Duodenal mucosa (tissue), 2 donors: ENCODE measurements around the gene LILRB2.
"Not testable (repeated sequence)": the region's sequence is repeated elsewhere in the genome, so short reads cannot be mapped to it uniquely, and the experiment has no call there.

ENCODE experiments used
- H3K27ac ChIP-seq: one replicate; pipeline ENCODE4 v1.7.0; 2013; ENCODE audit warnings: low read depth, low read length
- H3K27me3 ChIP-seq, 2 donors: one replicate each; pipeline ENCODE4 v1.7.0; 2013; ENCODE audit warnings: low read length in 2 of 2, control low read depth in 1 of 2; ENCODE audit not compliant: insufficient read depth in 2 of 2, control insufficient read depth in 1 of 2
- H3K36me3 ChIP-seq, 2 donors: one replicate each; pipeline ENCODE4 v1.7.0; 2013; ENCODE audit warnings: low read length in 2 of 2, control low read depth in 1 of 2; ENCODE audit not compliant: insufficient read depth in 2 of 2, control insufficient read depth in 1 of 2
- H3K4me1 ChIP-seq, 2 donors: one replicate each; pipeline ENCODE4 v1.7.0; 2013; ENCODE audit warnings: low read length in 2 of 2, control low read depth in 1 of 2; ENCODE audit not compliant: insufficient read depth in 2 of 2, control insufficient read depth in 1 of 2
- H3K4me3 ChIP-seq, 2 donors: one replicate each; pipeline ENCODE4 v1.7.0; 2013; ENCODE audit warnings: low read length in 2 of 2, low read depth in 1 of 2
- H3K9ac ChIP-seq, 2 donors: one replicate each; pipeline ENCODE4 v1.7.0; 2013; ENCODE audit warnings: low read length in 2 of 2, low read depth in 1 of 2
- H3K9me3 ChIP-seq, 2 donors: one replicate each; pipeline ENCODE4 v1.7.0; 2013; ENCODE audit warnings: low read length in 2 of 2, control low read depth in 1 of 2; ENCODE audit not compliant: control insufficient read depth in 1 of 2

Gene LILRB2

DNA sequence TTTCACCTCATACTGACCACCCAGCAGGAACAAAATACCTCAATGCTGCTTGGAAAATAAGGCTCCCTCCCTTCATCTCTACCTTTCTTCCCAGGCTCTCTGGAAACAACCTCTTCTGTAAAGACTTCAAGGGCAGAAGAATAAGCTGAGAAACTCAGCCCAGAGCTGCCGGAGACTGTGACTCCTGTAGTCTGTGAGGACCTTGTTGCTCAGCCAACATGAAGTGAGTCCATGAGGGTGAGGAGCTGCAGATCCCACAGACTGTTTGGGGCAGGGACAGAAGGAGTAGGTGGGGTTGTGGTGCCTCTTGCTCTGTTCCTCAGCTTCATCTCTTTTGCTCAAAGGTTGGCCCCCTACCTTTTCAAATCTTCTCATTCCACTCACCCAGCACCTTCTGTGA, 24.2 kb upstream of the LILRB2 start:
- Histone ChIP-seq H3K36me3 (no peaks in the 10 kb centered on the region), H3K9me3 (no peaks in the 10 kb centered on the region), H3K4me1 (peaks cover 0 to 5% of the 10 kb centered on the region in 2 donors), H3K9ac (no peak overlapping the region), H3K4me3 (no peak overlapping the region), H3K27me3 (no peaks in the 10 kb centered on the region), H3K27ac (no peak overlapping the region)

DNA sequence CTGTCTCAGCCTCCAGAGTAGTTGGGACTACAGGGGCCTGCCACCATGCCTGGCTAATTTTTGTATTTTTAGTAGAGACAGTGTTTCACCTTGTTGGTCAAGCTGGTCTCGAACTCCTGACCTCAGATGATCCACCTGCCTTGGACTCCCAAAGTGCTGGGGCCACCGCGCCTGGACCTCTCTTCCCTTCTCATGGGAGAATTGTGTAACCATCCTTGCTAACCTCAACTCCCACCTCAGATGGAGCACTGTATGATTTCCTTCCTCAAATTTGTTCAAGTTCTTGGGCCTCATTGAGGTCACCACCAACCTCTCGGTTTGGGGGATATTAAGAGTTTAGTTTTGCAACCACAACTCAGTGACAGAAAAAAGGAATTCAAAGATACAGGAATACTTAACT, 21.3 kb upstream of the LILRB2 start:
- H3K27ac ChIP-seq = no peak overlapping the region
- H3K36me3 ChIP-seq = no peaks in the 10 kb centered on the region

DNA sequence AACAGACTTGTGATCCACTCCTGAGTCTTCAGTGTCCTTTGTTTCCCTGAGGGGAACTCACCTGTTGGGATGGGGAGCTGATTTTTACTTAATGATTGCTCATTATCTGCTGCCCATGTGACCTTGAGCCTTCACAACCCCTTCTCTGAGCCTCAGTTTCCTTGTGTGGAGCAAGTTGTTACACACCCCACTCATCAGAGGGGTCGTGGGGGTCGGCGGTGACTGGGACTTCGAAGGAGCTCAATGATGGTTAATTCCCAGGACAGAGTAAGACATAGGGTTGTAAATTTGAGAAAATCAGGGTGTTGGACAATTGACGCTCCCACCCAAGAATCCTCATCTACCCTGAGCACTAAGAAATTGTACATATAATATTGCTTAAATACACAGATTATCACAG, 18.6 kb upstream of the LILRB2 start:
- no peak overlapping the region for H3K9ac ChIP-seq
- H3K4me1 ChIP-seq = peaks cover 0 to 5% of the 10 kb centered on the region in 2 donors
- H3K36me3 ChIP-seq = no peaks in the 10 kb centered on the region
- no peak overlapping the region for H3K4me3 ChIP-seq
- no peak overlapping the region for H3K27ac ChIP-seq
- no peaks in the 10 kb centered on the region for H3K27me3 ChIP-seq
- H3K9me3 ChIP-seq = no peaks in the 10 kb centered on the region

More for the DNA sequence above, 21.3 kb upstream of the LILRB2 start:
- no peaks in the 10 kb centered on the region for H3K27me3 ChIP-seq
- peaks cover 0 to 5% of the 10 kb centered on the region in 2 donors for H3K4me1 ChIP-seq
- no peak overlapping the region for H3K4me3 ChIP-seq
- no peaks in the 10 kb centered on the region for H3K9me3 ChIP-seq
- H3K9ac ChIP-seq = no peak overlapping the region

DNA sequence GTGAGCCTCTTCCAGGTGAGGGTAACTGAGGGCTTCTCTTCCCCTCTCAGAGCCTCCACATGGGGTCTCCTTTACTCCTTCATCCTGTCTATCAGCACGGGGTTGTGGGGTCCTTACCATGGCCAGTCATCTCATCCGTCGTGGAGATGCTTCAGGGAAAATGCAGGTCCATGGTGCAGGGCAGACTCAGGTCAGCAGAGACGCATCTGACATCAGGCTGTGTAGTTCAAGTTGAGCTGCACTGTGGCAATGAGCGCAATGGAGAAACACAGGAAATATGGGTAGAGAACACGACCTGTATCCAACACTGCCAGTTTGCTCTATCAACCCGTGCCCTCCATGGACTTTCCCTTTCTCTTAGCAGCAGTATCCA, 18.2 kb upstream of the LILRB2 start:
- Histone ChIP-seq H3K27ac (no peak overlapping the region), H3K9ac (no peak overlapping the region), H3K27me3 (no peaks in the 10 kb centered on the region), H3K9me3 (no peaks in the 10 kb centered on the region), H3K4me3 (no peak overlapping the region), H3K4me1 (peaks cover 0 to 1% of the 10 kb centered on the region in 2 donors), H3K36me3 (no peaks in the 10 kb centered on the region)

DNA sequence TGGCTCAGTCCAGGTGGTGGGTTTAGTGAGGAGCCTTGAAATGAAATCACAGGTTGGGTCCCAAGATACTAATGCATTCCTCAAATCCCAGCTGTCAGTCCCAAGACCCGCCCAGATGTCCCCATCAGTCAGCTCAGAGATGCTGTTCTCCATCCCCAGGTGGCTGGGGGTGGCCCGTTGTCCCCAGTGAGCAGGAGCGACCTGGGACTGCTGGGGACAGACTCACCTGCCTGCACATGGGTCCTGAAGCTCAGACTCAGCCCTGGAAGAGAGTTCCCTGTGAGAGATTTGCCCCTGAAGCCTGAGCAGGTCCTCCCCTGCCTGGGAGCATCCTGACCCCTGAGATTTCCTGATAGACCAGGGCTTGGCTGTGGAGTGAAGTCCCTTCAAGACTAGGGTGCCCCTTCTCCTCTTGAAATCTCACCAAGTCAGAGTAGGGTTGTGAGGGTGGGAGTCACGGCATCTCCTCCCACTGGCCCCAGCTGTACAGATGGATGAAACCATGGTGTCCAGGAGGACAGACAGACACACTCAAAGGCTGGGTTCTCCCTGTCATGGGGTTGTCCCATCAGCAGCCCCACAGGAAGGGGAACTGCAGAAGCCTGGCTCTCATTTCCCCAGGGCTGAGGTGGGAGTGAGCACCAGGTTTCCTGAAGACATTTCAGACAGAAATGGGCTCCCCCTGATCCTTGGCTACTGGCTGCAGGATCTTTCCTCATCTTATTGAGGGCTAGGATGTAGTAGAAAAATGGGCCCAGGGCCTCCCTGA, 17.6 kb upstream of the LILRB2 start:
- H3K4me3 ChIP-seq = no peak overlapping the region
- H3K27ac ChIP-seq = no peak overlapping the region
- H3K27me3 ChIP-seq = peaks cover 0 to 3% of the 10 kb centered on the region in 2 donors
- H3K4me1 ChIP-seq = no peaks in the 10 kb centered on the region
- H3K36me3 ChIP-seq = no peaks in the 10 kb centered on the region
- H3K9ac ChIP-seq = no peak overlapping the region
- H3K9me3 ChIP-seq = no peaks in the 10 kb centered on the region

DNA sequence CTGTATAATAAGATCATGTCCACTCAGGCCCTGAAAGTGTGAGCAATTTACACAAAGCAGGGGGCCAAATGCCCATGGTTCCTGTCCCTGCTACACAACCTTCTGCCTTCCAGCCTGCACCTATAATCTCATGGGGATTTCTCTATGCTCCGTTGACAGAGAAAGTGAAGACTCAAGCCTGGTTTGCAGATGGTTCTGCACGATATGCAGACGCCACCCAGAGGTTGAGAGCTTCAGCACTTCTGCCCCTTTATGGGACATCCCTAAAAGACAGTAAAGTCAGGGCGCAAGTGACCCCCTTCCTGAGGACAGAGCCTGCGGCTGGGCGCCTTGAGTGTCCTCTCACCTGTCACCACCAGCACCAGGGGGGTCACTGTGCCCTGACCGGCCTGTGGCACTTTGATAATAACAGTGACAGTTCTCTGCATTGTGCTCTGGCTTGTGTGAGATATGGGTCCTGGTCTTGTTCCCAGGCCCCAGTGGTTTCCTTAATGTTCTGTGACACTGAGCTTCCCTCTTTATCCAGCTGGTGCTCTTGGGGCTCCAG, 16.9 kb upstream of the LILRB2 start:
- no peaks in the 10 kb centered on the region for H3K36me3 ChIP-seq
- no peak overlapping the region for H3K27ac ChIP-seq
- peaks cover 0 to 5% of the 10 kb centered on the region in 2 donors for H3K27me3 ChIP-seq
- no peaks in the 10 kb centered on the region for H3K9me3 ChIP-seq
- no peaks in the 10 kb centered on the region for H3K4me1 ChIP-seq
- no peak overlapping the region for H3K4me3 ChIP-seq
- no peak overlapping the region for H3K9ac ChIP-seq

DNA sequence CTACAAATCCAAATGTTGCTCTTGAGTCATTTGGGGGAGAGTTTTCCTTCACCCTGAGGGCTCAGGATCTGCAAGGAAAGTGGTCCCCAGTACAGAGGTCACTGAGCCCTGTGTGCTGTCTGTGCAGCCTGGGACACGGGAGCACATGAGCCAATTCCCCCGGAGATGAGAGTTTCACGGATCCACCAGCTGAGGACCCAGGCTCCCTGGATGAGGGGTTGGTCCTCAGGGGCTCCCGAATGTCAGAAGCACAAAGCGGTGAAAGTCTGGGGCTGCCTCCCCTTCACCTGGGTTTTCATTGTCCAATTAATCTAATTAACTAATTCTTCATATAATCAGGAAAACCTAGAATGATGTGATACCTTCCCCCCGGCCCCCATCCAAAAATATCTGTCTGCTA, 13.6 kb upstream of the LILRB2 start:
- Histone ChIP-seq H3K9ac (no peak overlapping the region), H3K27ac (no peak overlapping the region), H3K4me1 (no peaks in the 10 kb centered on the region), H3K4me3 (no peak overlapping the region), H3K36me3 (no peaks in the 10 kb centered on the region), H3K9me3 (no peaks in the 10 kb centered on the region), H3K27me3 (peaks cover 0 to 5% of the 10 kb centered on the region in 2 donors)

DNA sequence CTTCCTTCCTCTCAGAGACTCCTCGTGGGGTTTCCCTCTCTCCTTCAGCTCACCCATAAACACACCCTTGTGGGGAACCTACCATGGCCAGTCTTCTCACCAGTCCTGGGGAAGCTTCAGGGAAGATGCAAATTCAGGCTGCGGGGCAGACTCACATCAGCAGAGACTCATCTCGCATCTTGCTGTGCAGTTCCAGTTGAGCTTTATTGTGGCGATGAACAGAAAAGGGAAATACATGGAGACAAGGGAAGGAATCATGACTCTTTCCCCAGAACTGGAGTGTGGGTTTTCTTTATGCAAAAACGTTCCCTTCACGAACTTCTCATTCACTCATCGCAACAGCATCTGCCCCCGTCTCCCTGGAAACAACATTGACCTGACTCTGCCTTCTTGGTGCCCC, 8.2 kb upstream of the LILRB2 start:
- H3K9me3 ChIP-seq, H3K27me3 ChIP-seq: not testable (repeated sequence)

DNA sequence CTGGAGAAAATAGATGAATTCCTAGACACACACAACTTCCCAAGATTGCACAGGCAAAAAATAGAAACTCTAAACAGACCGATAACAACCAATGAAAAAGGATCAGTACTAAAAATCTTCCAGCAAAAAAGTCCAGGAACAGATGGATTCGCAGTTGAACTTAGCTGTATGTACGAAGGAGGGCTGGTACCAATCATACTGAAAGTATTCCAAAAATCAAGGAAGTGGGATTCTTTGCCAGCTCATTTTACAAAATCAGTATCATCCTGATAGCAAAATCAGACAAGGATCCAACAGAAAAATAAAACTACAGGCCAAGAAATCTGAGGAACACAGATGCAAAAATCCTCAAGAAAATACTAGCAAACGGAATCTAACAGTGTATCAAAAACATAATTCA, 6.5 kb upstream of the LILRB2 start:
- no peaks in the 10 kb centered on the region for H3K4me1 ChIP-seq
- no peaks in the 10 kb centered on the region for H3K36me3 ChIP-seq
- H3K27me3 ChIP-seq = no peaks in the 10 kb centered on the region

More for the DNA sequence above, 8.2 kb upstream of the LILRB2 start:
- not testable (repeated sequence) for H3K27ac ChIP-seq, H3K9ac ChIP-seq, H3K36me3 ChIP-seq, H3K4me1 ChIP-seq, H3K4me3 ChIP-seq

DNA sequence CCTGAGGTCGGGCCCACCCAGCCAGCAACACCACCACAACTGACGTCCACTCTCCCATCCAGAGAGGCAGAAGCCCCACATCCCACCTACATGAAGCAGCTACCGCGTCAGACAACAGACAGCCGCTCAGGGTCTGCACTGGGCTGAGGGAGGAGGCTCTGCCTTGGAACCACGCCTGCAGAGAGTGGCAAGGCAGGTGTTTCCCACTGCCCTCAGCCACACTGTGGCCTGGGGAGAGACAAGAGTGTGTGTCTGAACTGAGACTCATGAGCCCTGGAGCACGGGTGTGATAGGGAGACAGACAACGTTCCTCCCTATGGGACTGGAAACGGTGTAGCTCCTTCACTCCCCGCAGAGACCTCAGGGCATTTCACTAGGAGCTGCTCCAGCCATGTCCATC, 5.4 kb upstream of the LILRB2 start:
- not testable (repeated sequence) for H3K4me3 ChIP-seq, H3K4me1 ChIP-seq, H3K27ac ChIP-seq, H3K9ac ChIP-seq, H3K36me3 ChIP-seq, H3K9me3 ChIP-seq, H3K27me3 ChIP-seq

More for the DNA sequence above, 6.5 kb upstream of the LILRB2 start:
- no peak overlapping the region for H3K27ac ChIP-seq
- H3K9me3 ChIP-seq = no peaks in the 10 kb centered on the region
- H3K4me3 ChIP-seq = no peak overlapping the region
- no peak overlapping the region for H3K9ac ChIP-seq
